NCI-H82 treated with DMSO at 0.1 percent for 48 hours (cell line): ENCODE measurements around the gene PADI1.
A peak's percentile ranks its signal among the peaks of the same experiment; 100 is the strongest.

Source experiments
- DNase-seq: peaks from one replicate; lab custom pipeline; 2025; ENCODE audit not compliant: unreplicated experiment; lab: John Stamatoyannopoulos, UW

PADI1 gene

DNA sequence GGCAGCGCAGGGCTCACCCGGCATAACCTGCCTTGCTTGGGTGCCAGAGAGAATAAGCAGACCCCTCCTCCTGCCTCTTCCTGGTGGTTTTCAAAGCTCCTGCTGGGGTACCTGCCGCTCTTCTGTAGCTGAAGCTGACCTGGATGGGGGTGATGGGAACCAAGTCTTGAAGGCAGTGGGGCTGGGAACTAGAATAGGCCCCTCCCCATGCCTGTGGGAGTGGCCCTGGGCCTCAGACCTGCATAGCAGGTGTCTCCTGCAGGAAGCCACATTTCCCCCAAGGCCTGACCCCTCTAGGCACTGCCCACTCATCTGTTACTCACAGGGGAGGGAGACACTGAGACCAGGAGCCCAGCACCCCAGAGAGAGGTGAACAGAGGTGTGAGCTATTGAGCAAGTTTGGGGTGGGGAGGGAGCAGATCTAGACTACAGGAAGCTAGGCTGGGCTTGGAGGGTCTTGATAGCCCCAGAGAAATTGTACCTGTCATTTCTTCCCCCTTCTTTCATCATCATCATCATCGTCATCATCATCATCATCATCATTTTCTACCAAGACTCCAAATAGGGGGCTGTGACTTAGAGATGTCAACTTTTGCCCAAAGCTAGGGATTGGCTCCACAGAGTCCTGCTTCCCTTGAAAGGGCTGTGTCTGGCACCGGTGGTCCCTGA lies 10.1 kb downstream of the PADI1 start:
- DNase-seq, result no peak

DNA sequence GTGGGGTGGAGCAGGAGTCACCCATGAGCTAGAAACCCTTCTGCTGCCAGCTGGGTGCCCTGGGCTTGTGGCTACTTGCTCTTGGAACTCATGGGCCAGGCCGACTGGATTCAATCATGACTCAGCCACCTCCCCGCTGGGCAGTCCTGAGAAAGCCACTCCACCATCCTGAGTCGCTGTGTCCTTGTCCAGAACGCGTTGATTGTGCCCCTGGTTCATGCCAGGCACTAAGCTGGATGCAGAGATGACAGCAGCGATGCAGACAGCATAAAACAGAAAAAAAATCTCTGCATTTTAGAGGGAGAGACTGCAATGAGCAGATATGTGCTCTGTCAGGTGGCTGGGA lies 10.6 kb downstream of the PADI1 start:
- no peak for DNase-seq

DNA sequence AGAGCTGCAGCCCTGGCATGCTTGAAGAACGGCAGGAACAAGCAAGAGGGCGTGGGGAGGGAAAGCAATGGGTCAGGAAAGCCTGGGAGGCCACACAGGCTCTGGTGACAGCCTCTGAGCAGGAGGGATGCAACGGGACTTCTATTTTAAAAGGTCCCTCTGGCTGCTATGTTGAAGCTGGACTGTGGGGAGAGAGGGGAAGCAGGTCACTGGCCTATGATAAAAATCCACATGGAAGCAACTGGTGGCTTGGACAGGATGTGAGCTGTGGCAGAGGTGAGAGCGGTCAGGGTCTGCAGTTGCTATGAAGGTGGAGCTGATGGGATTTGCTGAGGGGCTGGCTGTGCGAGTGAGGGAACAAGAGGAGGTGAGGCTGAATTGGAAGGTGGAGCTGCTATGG lies 11.2 kb downstream of the PADI1 start:
- DNase-seq, result no peak

DNA sequence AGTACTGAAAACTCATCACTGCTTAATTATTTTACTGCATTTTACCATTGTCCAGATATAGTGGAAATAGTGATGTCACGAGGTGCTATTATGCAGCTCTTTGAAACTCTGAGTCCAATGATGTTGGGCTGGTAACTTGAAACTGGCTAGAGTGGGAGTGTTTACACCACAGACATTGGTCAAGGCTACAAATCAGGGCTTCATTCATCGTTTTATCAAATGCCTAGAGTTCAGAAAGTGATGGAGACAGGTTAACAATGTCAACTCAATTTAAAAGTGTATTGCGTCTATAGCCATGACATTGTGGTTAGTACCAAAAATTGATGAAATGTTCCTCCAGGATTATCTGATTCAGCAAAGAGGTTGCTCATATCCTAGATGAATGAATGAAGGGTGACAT lies 12.7 kb downstream of the PADI1 start:
- DNase-seq, result no peak

DNA sequence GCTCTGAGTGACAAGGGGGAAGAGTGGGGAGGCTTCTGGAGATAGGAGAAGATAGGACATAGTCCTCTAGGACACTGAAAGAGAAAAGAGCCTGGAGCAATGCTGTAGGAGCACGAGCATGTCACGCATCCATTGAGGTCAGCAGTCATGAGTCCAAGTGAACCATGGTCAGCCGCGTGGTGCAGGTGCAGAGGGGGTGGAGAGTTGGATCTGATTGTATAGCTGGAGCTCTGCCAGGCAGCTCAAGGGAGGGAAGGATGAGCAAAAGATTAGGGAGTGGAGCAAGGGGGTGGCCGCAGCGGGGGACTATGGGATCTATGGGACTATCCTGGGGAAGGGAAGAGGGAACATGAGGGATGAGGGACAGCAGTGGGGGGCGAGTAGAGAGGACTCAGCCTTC lies 14.0 kb downstream of the PADI1 start:
- no peak for DNase-seq

DNA sequence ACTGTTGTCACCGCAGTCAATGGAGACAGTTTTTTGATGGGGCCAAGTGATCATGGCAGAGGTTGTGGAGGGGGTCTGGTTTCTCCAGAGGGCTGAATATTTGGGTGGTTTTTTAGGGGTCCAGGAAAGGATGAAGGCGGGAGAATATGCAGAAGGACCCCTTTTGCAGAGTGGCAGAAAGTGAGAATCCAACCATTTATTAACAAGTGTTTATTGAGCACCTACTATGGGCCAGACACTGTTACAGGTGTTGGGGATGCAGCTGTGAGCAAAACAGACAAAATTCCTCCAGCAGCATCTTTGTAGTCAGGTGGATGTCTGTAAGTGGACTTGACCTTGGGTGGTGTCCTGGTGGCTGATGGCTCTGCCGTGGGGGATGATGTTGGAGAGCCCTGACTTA lies 15.4 kb downstream of the PADI1 start:
- no peak for DNase-seq

DNA sequence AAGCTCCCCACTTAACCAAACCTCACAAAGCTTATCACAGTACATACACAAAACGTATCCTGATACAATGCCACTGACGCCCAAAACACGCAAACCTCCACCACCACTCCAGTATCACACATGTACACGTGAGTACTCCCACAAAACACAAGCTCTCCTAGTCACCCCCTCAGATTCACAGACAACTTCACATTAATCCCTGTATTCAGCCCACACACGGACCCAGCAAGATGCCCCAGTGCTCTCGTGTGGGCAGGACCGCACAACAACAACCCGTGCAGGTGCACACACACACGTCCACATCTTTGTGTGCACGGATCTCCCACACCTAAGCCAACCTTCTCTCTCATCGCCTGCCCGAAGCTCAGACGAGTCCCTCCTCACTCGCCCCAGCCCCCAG lies 17.6 kb downstream of the PADI1 start:
- no peak for DNase-seq

DNA sequence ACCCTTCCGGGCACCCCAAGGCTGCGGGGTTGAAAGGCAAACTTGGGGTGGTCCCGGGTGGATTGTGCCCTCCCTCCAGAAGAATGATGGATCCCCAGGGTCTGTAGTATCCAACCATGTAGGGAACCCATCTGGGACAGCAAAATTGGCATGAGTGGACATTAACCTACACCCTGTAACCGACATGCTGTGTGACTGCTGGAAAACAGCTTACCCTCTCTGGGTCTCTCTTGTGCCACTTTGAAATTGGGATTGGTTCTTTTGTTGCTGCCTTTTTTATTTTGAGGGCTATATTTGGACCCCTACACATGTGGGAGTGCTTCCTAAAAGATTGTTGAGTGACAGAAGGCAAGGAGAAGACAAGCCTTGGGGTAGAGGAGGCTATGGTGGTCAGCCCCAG lies 19.5 kb downstream of the PADI1 start:
- no peak for DNase-seq

DNA sequence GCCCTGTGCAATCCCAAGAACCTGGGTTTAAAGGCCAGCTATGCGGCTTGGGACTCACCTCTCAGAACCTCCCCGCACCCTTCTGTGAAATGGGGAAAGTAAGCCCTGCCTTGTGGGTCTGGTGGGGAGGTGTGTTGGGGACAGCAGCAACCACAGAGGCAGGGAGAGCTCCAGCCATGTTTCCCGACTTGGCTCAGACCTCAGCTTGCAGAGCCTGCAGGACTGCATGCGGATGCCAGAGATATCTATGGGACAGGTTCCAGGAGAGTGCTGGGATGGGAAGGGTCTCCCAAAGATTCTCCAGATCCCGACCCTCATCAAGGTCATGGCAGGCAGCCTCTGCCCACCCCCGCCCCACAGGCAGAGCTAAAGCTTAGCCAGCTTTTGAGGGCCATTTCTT lies 20.2 kb downstream of the PADI1 start:
- no peak for DNase-seq

DNA sequence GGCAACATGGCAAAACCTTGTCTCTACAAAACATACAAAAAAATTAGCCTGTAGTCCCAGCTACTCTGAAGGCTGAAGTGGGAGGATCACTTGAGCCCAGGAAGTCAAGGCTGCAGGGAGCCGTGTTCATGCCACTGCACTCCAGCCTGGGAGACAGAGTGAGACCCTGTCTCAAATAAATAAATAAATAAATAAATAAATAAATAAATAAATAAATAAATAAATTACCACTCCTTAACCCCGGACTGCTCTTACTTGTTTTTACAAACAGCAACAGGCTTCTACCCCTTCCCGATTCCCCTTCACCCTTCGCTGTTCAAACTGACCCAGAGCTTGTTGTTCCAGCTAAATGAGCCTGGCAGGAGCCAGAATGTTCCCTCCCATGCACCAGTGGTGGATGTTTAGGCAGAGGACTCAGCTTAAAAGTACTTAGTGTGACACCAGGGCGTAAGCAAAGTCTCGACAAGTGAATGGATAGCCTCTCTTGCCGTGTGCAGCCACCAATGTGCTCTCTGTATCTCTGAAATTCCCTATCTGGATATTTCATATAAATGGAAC lies 22.5 kb downstream of the PADI1 start:
- no peak for DNase-seq

DNA sequence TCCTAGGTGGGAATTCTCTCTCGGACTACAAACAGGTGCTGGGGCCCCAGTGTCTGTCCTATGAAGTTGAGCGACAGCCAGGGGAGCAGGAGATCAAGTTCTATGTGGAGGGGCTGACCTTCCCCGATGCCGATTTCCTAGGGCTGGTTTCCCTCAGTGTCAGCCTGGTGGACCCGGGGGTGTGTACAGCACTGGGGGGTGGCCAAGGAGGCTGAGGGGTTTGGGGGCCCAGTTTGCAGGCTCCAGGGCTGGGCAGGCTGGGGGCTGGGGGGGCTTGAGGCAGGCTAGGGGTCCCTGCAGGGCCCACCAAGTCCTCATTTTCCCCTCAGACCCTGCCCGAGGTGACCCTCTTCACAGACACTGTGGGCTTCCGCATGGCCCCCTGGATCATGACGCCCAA lies 23.7 kb downstream of the PADI1 start:
- no peak for DNase-seq

DNA sequence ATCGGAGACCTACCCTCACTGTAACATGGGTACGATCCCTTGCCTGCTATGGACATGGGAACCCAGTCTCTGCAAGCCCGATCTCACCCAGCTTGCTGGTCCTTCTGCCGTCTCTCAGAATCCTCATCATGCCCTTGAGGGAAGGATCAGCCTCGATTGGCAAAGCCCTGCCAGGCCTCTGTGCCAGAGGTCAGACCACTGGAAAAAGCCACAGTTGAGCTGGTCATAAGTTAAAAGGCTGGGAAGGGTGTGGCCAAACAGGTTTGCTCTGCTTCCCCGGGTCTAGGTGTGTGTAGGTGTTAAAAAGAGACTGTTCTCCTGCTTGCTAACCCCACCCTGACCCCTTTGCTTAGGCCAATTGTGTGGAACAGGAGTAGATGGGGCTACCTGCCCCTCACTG lies 24.5 kb downstream of the PADI1 start:
- no peak for DNase-seq

DNA sequence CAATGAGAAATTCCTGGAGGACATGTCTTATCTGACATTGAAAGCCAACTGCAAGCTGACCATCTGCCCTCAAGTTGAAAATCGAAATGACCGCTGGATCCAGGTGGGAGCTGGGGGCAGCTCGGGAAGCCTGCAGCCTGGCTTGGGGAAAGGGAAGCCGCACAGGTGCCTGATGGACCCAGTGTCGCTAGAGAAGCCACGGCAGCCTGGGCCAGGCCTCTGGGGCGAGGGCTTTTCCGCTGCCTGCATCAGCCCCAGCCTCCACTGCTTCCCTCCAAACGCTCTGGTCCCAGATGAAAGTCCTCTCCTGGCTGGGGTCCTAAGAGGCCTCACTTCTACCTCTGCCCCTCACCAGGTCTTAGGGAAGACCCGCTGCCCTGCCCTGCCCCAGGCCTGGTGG lies 25.2 kb downstream of the PADI1 start:
- no peak for DNase-seq

DNA sequence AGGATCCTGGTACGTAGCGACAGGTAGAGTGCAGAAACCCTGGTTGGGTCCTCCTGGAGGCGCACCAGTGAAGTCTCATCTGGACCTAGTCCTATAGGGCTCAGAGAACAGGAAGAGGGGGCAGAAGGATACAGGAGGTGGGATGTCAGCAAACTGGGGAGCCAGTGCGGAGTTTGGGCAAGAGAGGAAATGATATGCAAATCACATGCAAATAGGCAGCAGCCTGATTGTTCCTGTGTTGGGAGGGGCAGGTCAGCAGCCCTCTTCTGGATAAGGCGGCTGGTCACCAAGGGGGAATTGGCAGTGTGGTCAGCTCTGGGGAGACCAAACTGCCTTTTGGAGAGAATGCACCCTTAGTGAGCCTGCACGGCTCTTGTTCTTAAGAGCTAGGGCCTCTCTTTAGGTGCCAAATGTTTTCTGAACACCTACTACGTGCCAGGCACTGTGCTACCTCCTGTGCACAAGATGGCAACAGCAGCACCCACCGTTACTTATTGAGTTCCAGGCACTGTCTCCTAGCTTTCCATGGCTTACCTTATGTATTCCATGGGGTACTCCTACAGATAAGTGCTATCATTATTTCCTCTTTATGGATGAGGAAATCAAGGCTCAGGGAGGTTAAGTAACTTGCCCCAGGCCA lies 25.9 kb downstream of the PADI1 start:
- no peak for DNase-seq

DNA sequence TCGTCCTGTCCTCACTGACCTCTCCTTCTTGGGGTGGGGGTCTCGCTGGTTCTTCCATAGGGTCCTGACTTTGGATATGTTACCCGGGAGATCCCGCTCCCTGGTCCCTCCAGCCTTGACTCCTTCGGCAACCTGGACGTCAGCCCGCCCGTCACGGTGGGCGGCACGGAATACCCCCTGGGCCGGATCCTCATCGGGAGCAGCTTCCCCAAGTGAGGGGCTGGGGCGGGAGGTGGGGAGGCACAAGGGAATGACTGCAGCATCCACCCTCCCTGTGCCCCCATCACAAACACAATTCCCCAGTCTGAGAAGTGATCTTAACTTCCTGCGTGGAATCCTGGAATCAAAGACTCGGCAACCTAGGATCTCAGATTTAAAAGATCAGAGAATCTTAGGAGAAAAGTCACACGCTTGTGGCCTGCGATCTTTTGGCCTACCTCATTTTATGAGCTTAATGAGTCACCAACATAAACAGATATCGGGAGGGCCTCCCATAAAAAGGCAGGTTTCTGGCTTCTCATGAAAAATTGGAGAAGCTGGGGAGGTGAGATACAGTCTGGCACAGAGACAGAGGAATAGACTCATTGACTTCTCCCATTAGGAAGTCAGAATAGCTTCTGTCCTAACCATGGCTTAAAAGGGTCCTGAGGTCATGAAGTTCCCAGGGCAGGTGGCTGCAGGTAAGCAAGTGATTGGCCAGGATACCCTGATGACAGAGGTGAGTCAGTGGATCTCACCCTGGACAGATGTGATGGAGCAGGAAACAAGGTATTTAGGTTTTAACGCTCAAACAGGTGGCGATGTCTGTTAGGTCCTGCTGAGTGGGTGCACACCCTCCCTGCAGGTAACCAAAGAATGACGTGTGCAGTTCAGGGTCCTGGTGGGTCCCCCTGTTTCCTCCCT lies 28.1 kb downstream of the PADI1 start:
- DNase-seq, result no peak

DNA sequence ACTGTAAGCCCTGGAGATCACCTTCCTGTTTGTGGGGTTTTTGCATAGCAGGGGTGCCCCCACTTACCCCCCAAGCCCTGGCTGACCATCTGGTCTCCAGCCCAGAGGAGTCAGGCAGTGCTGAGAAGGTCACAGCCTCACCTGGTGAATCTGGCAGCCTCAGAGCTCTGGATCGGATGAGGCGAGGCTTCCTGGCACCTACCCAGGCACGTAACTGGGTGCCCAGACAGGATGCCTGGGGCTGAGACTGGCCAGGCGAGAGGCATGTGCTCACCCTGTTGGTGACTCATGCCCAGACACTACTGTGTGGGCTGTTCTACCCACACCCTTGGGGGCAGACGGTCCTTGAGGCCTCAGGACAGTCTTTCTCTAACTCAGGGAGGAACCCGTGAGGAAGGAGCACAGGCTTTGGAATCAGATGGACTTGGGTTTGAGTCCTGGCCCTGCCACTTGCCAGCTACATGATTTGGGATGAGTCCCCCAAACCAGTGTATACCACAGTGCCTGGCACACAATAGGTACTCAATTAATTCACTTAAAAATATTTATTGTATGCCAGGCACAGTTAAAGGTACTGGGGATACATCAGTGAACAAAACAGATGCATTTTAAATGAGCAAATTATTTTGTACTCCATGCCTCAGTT lies 28.9 kb downstream of the PADI1 start:
- no peak for DNase-seq

DNA sequence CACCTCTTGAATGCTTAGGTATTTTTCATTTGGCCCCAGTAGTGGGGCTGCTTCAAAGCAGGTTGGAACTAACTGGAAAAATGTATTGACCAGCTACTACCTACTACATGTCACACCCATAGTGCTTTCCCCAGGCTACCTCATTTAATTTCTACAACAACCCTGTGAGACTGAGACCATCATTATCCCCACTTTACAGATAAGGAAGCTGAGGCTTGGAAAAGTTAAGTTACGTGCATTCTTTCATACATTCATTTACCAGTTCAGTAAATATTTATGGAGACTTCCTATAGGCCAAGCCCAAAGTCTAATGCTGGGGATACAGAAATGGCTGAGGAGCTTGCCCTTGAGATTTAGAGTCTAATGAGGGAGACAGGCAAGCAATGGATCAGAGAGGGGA lies 29.5 kb downstream of the PADI1 start:
- DNase-seq, result no peak

DNA sequence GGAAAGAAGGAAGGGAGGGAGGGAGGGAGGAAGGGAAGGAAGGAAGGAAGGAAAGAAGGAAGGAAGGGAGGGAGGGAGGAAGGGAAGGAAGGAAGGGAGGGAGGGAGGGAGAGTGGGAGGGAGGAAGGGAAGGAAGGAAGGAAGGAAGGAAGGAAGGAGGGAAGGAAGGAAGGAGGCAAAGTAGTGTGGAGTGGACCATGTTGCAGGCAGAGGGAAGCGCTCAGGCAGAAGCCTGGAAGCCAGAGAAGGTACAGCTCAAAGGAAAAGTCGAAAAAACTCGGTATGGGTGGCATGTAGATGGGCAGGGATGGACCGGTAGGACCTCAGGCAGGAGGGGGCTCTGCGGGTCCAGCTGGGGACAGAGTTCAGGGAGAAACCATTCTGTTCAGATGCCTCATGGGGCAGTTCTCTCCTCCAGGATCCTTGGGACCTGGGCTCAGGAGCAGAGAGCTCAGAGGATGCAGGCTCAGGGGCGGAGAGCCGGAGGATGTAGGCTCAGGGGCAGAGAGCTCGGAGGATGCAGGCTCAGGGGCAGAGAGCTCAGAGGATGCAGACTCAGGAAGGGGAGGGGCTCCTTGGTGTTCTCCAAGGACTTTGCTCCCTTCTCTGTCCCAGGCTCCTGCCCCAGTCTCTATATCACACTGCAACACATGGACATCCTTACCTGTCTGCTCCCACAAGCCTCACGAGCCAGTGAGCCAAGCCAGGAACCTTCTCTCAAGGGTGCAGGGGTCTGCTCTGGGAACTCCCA lies 30.4 kb downstream of the PADI1 start:
- no peak for DNase-seq

DNA sequence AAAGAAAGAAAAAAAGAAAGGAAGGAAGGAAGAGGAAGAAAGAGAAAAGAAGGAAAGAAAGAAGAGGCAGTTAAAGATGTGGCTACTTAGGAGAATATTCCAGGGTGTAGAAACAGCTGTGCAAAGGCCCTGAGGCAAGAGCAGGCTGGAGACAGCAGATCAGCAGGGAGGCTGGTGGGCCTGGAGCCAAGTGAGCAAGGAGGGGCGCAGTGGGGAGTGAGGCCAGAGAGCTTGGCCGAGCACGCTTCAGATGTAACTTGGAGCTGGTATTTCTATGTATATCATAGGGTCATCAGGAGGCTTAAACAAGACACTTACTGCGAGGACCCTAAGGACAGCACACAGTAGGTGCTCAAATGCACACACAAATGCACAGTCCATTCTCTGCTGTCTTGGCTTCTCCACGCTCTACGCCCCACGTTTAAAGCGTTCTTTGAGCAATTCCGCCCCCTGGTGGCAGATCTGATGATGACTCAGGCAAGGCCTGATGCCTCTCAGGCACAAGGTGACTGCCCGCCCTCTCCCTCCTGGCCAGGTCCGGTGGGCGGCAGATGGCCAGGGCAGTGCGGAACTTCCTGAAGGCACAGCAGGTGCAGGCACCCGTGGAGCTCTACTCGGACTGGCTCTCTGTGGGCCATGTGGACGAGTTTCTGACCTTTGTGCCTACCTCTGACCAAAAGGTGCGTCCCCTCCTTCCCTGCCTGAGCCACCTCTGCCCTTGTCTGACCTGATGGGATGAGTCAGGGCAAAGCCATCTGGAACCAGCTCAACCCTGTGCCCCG lies 32.0 kb downstream of the PADI1 start:
- DNase-seq, result peak; percentile 53

DNA sequence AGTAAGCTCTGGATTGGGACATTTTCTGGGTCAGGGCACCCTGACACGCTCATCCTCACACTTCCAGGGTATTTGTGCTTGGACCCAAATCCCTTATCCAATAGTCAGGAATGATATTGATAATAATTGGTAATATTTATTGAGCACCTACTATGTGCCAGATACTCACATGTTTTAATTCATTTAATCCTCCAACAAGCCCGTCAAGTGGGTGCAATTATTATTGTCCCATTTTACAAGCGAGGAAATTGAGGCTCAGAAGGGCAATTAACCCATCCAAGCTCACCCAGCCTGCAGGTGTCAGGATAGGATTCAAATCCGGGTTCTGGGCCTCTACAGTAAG lies 32.6 kb downstream of the PADI1 start:
- no peak for DNase-seq
